Stimulated activated CD8-positive, alpha-beta memory T cell treated with anti-CD3 and anti-CD28 coated beads, Interleukin-4, amount 100 ng/mL, for 24 hours (primary cell): ENCODE data around the gene KCNS1.

Experiments
- DNase-seq: peaks from one replicate; pipeline ENCODE4 v3.0.0-alpha.2; 2020; ENCODE audit warnings: low read depth

The KCNS1 gene

DNA sequence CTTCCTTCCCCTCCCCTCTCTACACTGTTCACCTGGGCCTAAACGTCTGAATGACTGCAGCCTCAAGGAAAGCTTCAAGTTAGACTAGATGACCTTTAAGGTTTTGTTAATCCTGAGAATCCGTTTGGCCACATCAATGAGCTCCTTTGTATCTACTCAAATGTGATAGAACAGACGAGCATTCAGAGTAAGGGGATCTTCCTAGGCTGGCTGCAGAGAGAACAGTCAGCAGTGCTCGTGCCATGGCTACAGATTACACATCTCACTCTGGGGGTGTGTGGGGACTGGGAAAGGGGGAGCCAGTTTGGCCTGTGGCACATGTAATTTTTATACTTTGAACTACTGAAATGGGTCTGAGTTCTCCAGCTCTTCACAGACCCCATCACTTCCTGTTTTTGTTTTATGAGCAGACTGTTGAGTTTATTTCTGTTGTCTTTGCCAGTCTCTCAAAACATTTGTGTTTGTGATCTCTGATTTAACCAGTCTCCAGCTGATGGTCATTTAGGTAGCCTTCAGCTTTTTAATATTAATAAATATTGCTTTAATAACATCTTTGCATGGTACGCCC is 50.9 kb downstream of the KCNS1 start:
- no peak for DNase-seq

DNA sequence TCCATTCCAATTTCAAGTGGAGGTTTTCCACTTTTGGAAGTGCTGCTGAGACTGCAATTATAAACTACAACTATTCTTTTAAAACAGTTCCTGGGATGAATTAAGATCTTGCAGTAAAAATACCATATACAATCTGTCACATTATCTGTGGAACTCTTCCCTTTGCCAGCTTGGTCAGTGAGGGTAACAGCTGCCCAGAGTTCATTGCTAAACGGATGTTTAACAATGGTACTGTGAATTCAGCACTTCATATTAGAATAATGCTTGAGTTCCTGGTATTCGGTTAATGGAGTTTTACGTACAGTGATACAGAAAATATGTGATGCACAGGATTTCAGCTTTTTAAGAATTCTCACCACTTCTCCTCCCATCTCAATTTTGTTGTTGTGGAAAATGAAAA is 51.5 kb downstream of the KCNS1 start:
- no peak for DNase-seq

DNA sequence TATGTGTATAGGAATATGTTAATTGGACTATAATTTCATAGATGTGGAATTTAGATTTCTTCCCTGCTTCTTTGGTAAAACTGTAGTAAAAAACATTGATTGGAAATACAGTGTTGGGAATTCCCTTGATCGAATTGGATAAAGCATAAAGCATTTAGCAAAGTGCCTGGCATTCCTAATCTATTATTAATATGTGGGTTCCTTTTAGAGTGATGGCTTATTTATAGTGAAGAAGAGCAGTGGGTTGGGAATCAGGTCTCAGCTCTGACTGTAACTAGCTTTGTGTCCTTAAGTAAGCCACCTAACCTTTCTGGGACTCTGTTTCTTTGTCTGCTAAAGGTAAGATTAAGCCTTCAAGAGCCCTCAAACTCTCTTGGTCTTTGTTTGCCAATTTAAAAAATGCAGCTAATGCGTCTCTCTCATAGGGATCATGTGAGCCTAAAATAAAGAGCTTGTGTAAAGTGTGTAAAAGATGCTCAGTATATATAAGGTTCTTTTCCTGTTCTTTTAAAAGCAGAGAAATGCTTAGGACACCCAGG is 53.3 kb downstream of the KCNS1 start:
- no peak for DNase-seq

DNA sequence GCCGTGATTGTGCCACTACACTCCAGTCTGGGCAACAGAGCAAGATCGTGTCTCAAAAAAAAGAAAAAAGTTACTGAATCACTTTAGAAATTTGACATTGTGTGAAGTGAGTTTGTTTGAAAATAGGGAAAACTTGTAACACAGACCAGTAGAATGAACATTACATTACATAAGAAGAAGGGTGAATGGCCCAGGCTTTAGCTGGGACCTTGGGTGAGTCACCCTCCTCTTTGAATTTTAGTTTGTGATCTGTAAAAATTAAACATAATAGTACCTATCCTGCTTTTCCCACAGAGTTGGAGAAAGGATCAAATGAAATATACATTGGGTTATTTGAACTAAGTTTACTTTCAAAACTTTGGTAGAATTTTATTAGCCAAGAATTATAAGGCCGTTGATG is 56.3 kb downstream of the KCNS1 start:
- DNase-seq: no peak

DNA sequence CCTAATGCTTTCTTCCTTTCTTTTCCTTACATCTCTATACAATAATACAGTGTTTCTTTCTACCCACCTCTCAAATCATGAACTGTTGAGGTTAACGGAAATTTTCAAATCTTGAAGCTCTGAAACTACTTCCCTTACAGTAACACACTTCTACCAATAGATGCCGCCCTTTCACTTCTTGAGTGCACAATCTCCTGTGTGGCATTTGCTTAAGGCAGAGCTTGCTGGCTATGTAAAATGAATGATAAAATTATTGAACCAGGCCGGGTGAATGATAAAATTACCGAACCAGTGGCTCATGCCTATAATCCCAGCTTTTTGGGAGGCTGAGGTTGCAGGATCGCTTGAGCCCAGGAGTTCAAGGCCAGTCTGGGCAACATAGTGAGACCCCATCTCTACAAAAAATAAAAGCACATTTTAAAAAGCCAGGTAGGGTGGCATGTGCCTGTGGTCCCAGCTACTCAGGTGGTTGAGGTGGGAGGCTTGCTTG is 56.8 kb downstream of the KCNS1 start:
- no peak for DNase-seq

DNA sequence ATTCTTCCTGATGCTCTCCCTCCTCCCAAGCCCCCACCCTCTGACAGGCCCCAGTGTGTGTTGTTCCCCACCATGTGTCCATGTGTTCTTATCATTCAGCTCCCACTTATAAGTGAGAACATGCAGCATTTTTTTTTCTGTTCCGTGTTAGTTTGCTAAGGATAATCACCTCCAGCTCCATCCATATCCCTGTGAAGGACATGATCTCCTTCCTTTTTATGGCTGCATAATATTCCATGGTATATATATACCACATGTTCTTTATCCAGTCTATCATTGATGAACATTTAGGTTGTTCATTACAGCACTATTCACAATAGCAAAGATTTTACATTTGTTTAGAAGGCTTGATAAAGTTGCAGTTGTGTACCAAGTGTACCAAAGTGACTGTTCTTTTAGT is 57.9 kb downstream of the KCNS1 start:
- no peak for DNase-seq
